Endothelial cell (in vitro differentiated cells): ENCODE results near the gene SF3B2. TPM values are rescaled to one million over a fixed set of nuclear protein-coding genes. Genes with fewer than 3 reads are reported as not detected.

Experiments
- DNase-seq: peaks from one replicate; pipeline ENCODE4 v3.0.0; 2021; ENCODE audit warnings: low spot score
- H3K27ac Mint-ChIP-seq: one replicate; pipeline ENCODE4 v1.8.0; 2021; ENCODE audit warnings: mixed read lengths, inconsistent platforms; ENCODE audit not compliant: unreplicated experiment
- H3K27me3 Mint-ChIP-seq: one replicate; pipeline ENCODE4 v1.8.0; 2021; ENCODE audit warnings: mild to moderate bottlenecking, moderate library complexity, mixed read lengths, inconsistent platforms; ENCODE audit not compliant: unreplicated experiment
- H3K36me3 Mint-ChIP-seq: one replicate; pipeline ENCODE4 v1.8.0; 2021; ENCODE audit warnings: mild to moderate bottlenecking, low read depth, mixed read lengths, inconsistent platforms; ENCODE audit not compliant: unreplicated experiment
- H3K4me1 Mint-ChIP-seq: one replicate; pipeline ENCODE4 v1.8.0; 2021; ENCODE audit warnings: mild to moderate bottlenecking, mixed read lengths, inconsistent platforms; ENCODE audit not compliant: unreplicated experiment
- H3K4me3 Mint-ChIP-seq: one replicate; pipeline ENCODE4 v1.8.0; 2021; ENCODE audit warnings: mild to moderate bottlenecking, mixed read lengths, inconsistent platforms; ENCODE audit not compliant: unreplicated experiment
- H3K9me3 Mint-ChIP-seq: one replicate; pipeline ENCODE4 v1.8.0; 2021; ENCODE audit warnings: mixed read lengths, inconsistent platforms; ENCODE audit not compliant: unreplicated experiment
- CTCF ChIP-seq: fragments of 200-600 bp; sonication (generic); IDR thresholded peaks from one replicate; pipeline ENCODE4 v1.5.0; 2021; ENCODE audit warnings: antibody characterized with exemption; ENCODE audit not compliant: unreplicated experiment
- total RNA-seq: library from RNA; stranded (reverse); fragmentation: NEBNext Ultra II Directional; extraction: Animal tissue kit (Norgen Biotek cat#: 25700); gene quantifications from one replicate; pipeline ENCODE4 v1.2.1, GENCODE V29; 2021; ENCODE audit not compliant: unreplicated experiment

SF3B2 gene
- total RNA-seq, 1 donor from 2014 or later, result 174 TPM

- TF ChIP-seq CTCF, result no peak
- no peak for DNase-seq
- H3K4me1 Mint-ChIP-seq, result peaks cover 43% of the 10 kb centered on the region
Measured at GRCh38 chr11:66116576-66117361, 64.6 kb downstream of the SF3B2 start.

GRCh38 chr11:66118847-66119246 lies 66.7 kb downstream of the SF3B2 start:
- Mint-ChIP-seq H3K27ac (peak overlapping the region; percentile 81), H3K27me3 (peaks cover 7% of the 10 kb centered on the region), H3K4me3 (no peak overlapping the region), H3K36me3 (peaks cover 4% of the 10 kb centered on the region), H3K9me3 (no peaks in the 10 kb centered on the region), H3K4me1 (peaks cover 33% of the 10 kb centered on the region)
- TF ChIP-seq CTCF, result no peak
- no peak for DNase-seq

More at GRCh38 chr11:66116576-66117361, 64.6 kb downstream of the SF3B2 start:
- Mint-ChIP-seq H3K9me3 (no peaks in the 10 kb centered on the region), H3K36me3 (peaks cover 4% of the 10 kb centered on the region), H3K27ac (no peak overlapping the region), H3K4me3 (no peak overlapping the region), H3K27me3 (peaks cover 5% of the 10 kb centered on the region)

Other genes with a start within 250 kb of the SF3B2 start
- 1.2 TPM for gene SNX32, start 218.4 kb upstream of the SF3B2 start, total RNA-seq
- gene CFL1, start 194.2 kb upstream of the SF3B2 start, total RNA-seq, result 1,740 TPM
- gene MUS81, start 191.9 kb upstream of the SF3B2 start, total RNA-seq, result 73.8 TPM
- 248 TPM for gene EFEMP2, start 179.6 kb upstream of the SF3B2 start, total RNA-seq
- not detected for gene CTSW, start 172.5 kb upstream of the SF3B2 start, total RNA-seq
- gene FIBP, start 163.9 kb upstream of the SF3B2 start, total RNA-seq, result 75.6 TPM
- 90.7 TPM for gene CCDC85B, start 161.7 kb upstream of the SF3B2 start, total RNA-seq
- 1.3 TPM for gene FOSL1, start 152.0 kb upstream of the SF3B2 start, total RNA-seq
- gene C11orf68, start 133.3 kb upstream of the SF3B2 start, total RNA-seq, result 31.1 TPM
- 79.6 TPM for gene DRAP1, start 132.9 kb upstream of the SF3B2 start, total RNA-seq
- gene TSGA10IP, start 106.9 kb upstream of the SF3B2 start, total RNA-seq, result not detected
- gene SART1, start 90.6 kb upstream of the SF3B2 start, total RNA-seq, result 46.5 TPM
- 34.9 TPM for gene EIF1AD, start 50.2 kb upstream of the SF3B2 start, total RNA-seq
- gene BANF1, start 49.9 kb upstream of the SF3B2 start, total RNA-seq, result 163 TPM
- gene CST6, start 40.4 kb upstream of the SF3B2 start, total RNA-seq, result not detected
- gene CATSPER1, start 25.9 kb upstream of the SF3B2 start, total RNA-seq, result not detected
- gene GAL3ST3, start 3.2 kb upstream of the SF3B2 start, total RNA-seq, result 0.87 TPM
- gene PACS1, start 17.9 kb downstream of the SF3B2 start, total RNA-seq, result 114 TPM
- 35.1 TPM for gene KLC2, start 205.3 kb downstream of the SF3B2 start, total RNA-seq
- gene RAB1B, start 216.3 kb downstream of the SF3B2 start, total RNA-seq, result 189 TPM
- 1.9 TPM for gene CNIH2, start 225.8 kb downstream of the SF3B2 start, total RNA-seq
- gene YIF1A, start 236.8 kb downstream of the SF3B2 start, total RNA-seq, result 48.0 TPM
- gene TMEM151A, start 239.5 kb downstream of the SF3B2 start, total RNA-seq, result not detected